GM12801 (cell line): ENCODE measurements around the gene PARM1.

Source experiments
- TF ChIP-seq, protein P1 (sequence below): IDR thresholded peaks from one replicate; pipeline ENCODE4 v1.5.1; 2011; ENCODE audit warnings: control low read depth; ENCODE audit not compliant: insufficient read length; ENCODE audit errors: extremely low read depth

PARM1 gene

DNA sequence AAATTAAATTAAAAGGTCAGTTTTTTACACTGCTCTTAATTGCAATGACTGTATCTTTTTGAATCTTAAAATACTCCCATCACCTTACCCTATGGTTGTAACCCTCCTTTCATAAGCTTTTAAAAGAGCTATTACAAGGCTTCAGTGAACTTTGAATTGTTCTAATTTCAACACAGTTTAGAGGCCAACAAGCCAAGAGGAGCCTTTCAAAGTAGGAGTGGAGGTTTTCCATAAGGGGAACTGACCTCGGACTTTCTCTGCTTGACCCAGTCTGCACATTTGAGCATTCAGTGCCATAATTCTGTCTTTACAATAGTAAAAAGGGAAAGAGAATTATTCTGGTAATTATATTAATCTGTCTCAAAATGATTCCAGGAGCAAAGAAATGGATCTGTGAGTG is 98.9 kb downstream of the PARM1 start:
- TF ChIP-seq, protein P1, sequence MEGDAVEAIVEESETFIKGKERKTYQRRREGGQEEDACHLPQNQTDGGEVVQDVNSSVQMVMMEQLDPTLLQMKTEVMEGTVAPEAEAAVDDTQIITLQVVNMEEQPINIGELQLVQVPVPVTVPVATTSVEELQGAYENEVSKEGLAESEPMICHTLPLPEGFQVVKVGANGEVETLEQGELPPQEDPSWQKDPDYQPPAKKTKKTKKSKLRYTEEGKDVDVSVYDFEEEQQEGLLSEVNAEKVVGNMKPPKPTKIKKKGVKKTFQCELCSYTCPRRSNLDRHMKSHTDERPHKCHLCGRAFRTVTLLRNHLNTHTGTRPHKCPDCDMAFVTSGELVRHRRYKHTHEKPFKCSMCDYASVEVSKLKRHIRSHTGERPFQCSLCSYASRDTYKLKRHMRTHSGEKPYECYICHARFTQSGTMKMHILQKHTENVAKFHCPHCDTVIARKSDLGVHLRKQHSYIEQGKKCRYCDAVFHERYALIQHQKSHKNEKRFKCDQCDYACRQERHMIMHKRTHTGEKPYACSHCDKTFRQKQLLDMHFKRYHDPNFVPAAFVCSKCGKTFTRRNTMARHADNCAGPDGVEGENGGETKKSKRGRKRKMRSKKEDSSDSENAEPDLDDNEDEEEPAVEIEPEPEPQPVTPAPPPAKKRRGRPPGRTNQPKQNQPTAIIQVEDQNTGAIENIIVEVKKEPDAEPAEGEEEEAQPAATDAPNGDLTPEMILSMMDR: no peak

DNA sequence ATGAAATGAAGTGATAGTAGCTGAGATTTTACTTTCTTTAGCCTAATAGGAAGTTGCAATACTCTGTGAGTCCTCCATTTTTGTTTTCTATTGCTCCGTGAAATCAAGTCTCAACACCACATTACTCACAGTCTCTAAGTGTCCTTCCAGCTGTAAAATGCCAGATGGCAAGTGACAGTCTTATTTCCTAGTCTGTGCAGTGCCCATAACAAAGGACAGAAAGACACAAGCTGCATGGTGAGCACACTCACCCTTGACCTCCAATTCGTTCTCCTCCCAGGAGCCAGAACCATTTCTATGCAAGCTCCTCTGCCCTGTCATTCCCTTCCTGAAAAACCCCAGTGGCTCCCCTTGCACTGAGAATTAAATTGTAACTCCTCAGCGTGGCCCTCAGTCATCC is 101.6 kb downstream of the PARM1 start:
- TF ChIP-seq, protein P1: no peak

DNA sequence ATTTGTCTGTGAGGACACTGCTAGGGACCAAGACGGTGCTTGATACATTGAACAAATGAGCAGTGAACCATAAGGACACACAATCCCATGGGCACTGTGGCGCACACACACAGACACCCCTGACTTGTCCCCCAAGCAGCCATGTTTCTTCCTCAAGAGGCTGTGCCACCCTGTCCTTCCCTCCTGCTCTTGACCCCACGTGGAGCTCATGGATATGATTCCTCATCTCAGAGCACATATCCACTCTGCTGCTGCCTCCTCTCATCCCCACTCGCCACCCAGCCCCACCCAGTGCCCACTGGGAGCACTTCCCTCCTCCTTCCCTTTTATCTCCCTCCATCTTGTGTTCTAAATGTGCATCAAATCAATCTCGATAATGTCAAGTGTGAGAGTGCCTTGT is 102.4 kb downstream of the PARM1 start:
- TF ChIP-seq, protein P1: no peak

DNA sequence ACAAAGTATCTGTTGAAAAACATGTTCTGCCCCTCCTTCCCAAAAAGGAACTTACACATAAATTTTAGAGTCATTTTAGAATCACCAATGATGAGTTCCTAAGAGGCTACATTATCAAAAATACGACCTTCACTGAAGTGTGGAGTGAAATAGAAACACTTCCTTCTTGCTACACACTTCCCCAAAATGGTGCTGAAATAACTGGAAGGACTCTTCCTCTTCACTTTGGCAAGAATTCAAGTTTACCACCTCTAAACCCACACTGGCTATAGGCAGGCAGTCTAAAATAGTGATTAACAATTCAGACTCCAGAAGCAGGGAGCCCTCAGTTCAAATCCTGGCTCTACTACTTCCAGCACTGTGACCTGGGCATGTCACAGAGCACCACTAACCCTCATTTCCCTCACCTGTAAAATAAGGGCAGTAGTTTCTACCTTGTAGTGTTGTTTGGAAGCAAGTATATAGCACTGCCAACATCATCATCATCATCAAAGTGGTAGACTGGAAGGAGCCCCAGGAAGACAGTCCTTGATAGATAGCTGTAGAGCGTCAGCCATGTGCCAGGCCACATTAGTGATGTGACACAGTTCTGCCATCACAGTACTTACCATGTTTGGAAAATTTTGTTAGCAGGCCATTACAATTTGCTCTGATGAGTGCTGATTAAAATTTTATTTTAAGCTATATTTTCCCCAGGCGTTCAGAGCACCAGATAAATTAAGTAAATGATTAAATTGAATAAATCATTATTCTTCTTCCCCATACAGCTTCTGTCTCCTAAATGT is 103.3 kb downstream of the PARM1 start:
- TF ChIP-seq, protein P1: no peak

DNA sequence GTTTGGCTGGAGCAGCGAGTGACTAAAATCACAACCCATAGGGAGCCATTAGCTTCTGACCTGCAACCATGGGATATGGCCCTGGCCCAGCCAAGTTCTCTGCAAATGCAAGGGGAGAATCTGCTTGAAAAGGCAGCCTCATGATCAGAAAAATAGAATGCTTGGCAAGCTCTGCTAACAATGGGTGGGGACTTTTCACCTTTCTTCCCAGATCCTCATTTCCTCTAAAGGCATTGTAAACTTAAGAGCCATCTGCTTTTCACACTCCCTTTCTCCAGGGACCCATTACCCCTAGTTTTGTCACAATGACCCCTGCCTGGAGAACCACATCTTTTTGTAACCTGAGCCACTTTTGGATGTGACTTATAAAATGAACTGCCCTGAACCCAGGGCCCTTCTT is 104.3 kb downstream of the PARM1 start:
- TF ChIP-seq, protein P1: no peak

DNA sequence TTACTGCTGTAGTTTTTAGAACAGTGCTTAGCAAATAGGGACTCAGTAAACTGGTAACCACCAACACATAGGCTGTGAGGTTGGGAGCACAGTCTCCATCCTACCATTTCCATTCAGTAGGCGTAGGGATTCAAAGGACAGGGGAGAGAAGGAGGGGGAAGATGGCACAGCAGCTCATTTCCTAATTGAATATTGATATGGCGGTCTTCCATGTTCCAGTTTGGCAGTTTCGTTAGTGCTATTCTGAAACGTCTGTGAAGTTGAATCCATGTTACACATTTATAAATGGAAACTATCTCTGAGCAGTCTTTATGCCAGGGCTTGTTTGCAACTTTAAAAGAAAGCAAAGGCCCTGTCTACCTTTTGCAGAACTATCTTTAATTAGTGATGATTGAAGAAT is 105.5 kb downstream of the PARM1 start:
- TF ChIP-seq, protein P1: no peak

DNA sequence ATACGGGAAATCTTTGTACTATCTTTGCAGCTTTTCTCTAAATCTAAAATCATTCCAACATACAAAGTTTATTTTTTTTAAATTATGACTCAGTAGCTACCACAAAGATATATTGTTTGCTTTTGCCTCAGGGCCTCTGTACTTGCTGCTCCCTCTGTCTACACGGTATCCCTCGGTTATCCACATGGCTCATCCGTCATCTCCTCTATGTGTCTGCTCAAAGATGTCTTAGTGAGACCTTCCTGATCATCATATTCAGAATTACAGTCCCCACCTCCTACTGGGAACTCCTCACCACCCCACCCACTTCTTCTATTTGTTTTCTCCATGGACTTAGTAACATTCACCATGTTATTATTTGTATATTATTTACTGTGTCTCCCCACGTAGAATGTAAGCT is 107.8 kb downstream of the PARM1 start:
- TF ChIP-seq, protein P1: no peak
